HepG2 (cell line): ENCODE results near the gene WDHD1. TPM values are rescaled to one million over a fixed set of nuclear protein-coding genes. Genes with fewer than 3 reads are reported as not detected.

Source experiments
- BORCS8-MEF2B ChIP-seq: sonication (generic); formaldehyde crosslinking; IDR thresholded peaks from 2 replicates; pipeline ENCODE4 v1.8.0; 2022; ENCODE audit warnings: mild to moderate bottlenecking, missing genetic modification reagents
- BRD4 ChIP-seq: sonication (generic); formaldehyde crosslinking; IDR thresholded peaks from 2 replicates; pipeline ENCODE4 v1.4.0; 2020; ENCODE audit warnings: missing genetic modification reagents
- CBX5 ChIP-seq: sonication (generic); formaldehyde crosslinking; IDR thresholded peaks from 2 replicates; pipeline ENCODE4 v1.4.0; 2020; ENCODE audit warnings: missing genetic modification reagents, borderline replicate concordance
- FOXC1 ChIP-seq: sonication (generic); formaldehyde crosslinking; IDR thresholded peaks from 2 replicates; pipeline ENCODE4 v1.8.0; 2022; ENCODE audit warnings: mild to moderate bottlenecking, missing genetic modification reagents, borderline replicate concordance
- GPN1 ChIP-seq: sonication (generic); formaldehyde crosslinking; IDR thresholded peaks from 2 replicates; pipeline ENCODE4 v1.5.1; 2020; ENCODE audit warnings: missing genetic modification reagents, borderline replicate concordance
- HDAC1 ChIP-seq: sonication (generic); formaldehyde crosslinking; IDR thresholded peaks from 2 replicates; pipeline ENCODE4 v1.5.1; 2020; ENCODE audit warnings: mild to moderate bottlenecking, missing genetic modification reagents
- KDM3A ChIP-seq: IDR thresholded peaks from 2 replicates; pipeline ENCODE4 v1.6.1; 2018; ENCODE audit warnings: low read depth, missing compliant biosample characterization
- ZFAT ChIP-seq: sonication (generic); formaldehyde crosslinking; conservative IDR thresholded peaks from 2 replicates; pipeline ENCODE4 v1.8.1; 2023; ENCODE audit warnings: missing genetic modification reagents, inconsistent platforms
- ZNF33A ChIP-seq: sonication (generic); formaldehyde crosslinking; IDR thresholded peaks from 2 replicates; pipeline ENCODE4 v1.5.1; 2020; ENCODE audit warnings: missing genetic modification reagents, mild to moderate bottlenecking, moderate library complexity, borderline replicate concordance
- ZNF468 ChIP-seq: sonication (generic); formaldehyde crosslinking; IDR thresholded peaks from 2 replicates; pipeline ENCODE4 v1.8.0; 2022; ENCODE audit warnings: mild to moderate bottlenecking, moderate library complexity, missing genetic modification reagents
- ZNF567 ChIP-seq: sonication (generic); formaldehyde crosslinking; IDR thresholded peaks from 2 replicates; pipeline ENCODE4 v1.8.1; 2023; ENCODE audit warnings: mild to moderate bottlenecking, missing genetic modification reagents, borderline replicate concordance
- ZNF709 ChIP-seq: sonication (generic); formaldehyde crosslinking; IDR thresholded peaks from 2 replicates; pipeline ENCODE4 v1.5.0; 2020; ENCODE audit warnings: mild to moderate bottlenecking, missing genetic modification reagents
- ZSCAN30 ChIP-seq: sonication (generic); formaldehyde crosslinking; IDR thresholded peaks from 2 replicates; pipeline ENCODE4 v1.5.0; 2020; ENCODE audit warnings: mild to moderate bottlenecking, missing genetic modification reagents
- polyA plus RNA-seq, 8 experiments: library from polyadenylated mRNA; depleted of rRNA in 3 of 8; stranded (reverse) in 7 of 8; unstranded in 1 of 8; fragments of >200 nt; fragmentation: Illumina TruSeq in 4 of 8; extraction: Trizol in 4 of 8; gene quantifications; 2 replicates each; pipeline versions ENCODE4 v1.2.1 to v1.2.3, GENCODE V29; 2011 to 2016; ENCODE audit warnings: low read depth in 4 of 8, missing spikeins in 1 of 8, mixed read lengths in 1 of 8; ENCODE audit not compliant: insufficient read depth in 1 of 8
- total RNA-seq, 5 experiments: library from RNA; depleted of rRNA; stranded (reverse); fragments of >200 nt; fragmentation: Illumina TruSeq; extraction: Trizol; gene quantifications; 2 replicates each; pipeline ENCODE4 v1.2.3, GENCODE V29; 2016; ENCODE audit warnings: low read depth in 1 of 5
- TF ChIP-seq, protein P1 (sequence below): sonication (generic); formaldehyde crosslinking; IDR thresholded peaks from 2 replicates; pipeline ENCODE4 v1.4.0; 2020; ENCODE audit warnings: missing genetic modification reagents
- TF ChIP-seq, protein P2 (sequence below): sonication (generic); formaldehyde crosslinking; IDR thresholded peaks from 2 replicates; pipeline ENCODE4 v1.4.0; 2020; ENCODE audit warnings: missing genetic modification reagents
- TF ChIP-seq, protein P3 (sequence below): sonication (generic); formaldehyde crosslinking; IDR thresholded peaks from 2 replicates; pipeline ENCODE4 v1.4.0; 2020; ENCODE audit warnings: missing genetic modification reagents
- TF ChIP-seq, protein P4 (sequence below): sonication (generic); formaldehyde crosslinking; conservative IDR thresholded peaks from 2 replicates; pipeline ENCODE4 v1.4.0; 2020; ENCODE audit warnings: missing genetic modification reagents

The WDHD1 gene
- total and polyA plus RNA-seq, 2 of the 13 experiments (the other 11 are each of a cell fraction or from before 2014, with no cell fraction given): 5.5 to 27.5 TPM

DNA sequence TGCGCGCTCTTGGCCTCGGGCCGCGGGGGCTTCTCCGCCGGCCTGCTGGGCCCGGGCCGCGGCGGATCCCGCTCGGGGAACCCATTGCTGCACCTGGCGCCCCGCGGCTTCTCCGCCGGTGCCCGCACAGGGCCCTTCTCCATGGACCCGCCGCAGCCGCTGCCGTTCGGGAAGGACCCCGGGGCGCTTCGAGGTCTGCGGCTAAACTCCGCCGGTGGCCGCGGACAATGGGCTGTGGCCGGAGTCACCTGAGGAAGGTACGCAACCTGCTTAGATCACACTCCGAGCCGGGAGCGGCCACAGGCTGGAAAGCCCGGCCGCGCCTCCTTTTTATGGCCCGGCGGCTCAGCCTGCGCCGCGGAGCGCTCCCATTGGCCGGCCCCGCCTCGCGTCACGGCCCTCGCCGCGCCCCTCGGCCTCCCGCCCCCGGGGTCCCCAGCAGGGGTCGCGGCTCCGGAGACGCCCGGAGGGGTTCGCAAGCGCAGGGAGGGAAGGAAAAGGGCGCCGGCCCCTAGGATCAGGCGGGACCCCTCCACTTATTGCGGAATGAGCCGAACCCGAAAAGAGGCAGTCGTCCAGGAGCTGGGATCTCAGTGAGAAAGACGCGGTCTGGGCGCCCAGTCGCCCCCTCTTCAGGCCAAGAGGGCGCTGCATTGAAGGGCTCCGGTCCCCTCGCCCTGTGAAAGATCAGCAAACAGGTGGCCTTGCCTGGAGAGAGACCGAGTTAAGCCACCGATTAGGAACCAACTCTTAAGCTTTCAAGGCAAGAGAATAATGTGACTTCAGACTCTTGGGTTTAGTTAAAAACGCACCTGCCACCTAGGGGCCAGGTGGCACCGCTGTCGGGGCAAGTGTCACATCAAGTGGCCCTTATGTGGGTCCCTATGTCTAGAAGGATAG is 124.1 kb downstream of the WDHD1 start, which contains the start of gene GCH1 (continued):
- TF ChIP-seq, protein P1, sequence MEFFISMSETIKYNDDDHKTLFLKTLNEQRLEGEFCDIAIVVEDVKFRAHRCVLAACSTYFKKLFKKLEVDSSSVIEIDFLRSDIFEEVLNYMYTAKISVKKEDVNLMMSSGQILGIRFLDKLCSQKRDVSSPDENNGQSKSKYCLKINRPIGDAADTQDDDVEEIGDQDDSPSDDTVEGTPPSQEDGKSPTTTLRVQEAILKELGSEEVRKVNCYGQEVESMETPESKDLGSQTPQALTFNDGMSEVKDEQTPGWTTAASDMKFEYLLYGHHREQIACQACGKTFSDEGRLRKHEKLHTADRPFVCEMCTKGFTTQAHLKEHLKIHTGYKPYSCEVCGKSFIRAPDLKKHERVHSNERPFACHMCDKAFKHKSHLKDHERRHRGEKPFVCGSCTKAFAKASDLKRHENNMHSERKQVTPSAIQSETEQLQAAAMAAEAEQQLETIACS: no peak; the same call in 1 of the 2 replicates
- no peak for TF ChIP-seq GPN1 (CRISPR knock-in tag)
- TF ChIP-seq, protein P2, sequence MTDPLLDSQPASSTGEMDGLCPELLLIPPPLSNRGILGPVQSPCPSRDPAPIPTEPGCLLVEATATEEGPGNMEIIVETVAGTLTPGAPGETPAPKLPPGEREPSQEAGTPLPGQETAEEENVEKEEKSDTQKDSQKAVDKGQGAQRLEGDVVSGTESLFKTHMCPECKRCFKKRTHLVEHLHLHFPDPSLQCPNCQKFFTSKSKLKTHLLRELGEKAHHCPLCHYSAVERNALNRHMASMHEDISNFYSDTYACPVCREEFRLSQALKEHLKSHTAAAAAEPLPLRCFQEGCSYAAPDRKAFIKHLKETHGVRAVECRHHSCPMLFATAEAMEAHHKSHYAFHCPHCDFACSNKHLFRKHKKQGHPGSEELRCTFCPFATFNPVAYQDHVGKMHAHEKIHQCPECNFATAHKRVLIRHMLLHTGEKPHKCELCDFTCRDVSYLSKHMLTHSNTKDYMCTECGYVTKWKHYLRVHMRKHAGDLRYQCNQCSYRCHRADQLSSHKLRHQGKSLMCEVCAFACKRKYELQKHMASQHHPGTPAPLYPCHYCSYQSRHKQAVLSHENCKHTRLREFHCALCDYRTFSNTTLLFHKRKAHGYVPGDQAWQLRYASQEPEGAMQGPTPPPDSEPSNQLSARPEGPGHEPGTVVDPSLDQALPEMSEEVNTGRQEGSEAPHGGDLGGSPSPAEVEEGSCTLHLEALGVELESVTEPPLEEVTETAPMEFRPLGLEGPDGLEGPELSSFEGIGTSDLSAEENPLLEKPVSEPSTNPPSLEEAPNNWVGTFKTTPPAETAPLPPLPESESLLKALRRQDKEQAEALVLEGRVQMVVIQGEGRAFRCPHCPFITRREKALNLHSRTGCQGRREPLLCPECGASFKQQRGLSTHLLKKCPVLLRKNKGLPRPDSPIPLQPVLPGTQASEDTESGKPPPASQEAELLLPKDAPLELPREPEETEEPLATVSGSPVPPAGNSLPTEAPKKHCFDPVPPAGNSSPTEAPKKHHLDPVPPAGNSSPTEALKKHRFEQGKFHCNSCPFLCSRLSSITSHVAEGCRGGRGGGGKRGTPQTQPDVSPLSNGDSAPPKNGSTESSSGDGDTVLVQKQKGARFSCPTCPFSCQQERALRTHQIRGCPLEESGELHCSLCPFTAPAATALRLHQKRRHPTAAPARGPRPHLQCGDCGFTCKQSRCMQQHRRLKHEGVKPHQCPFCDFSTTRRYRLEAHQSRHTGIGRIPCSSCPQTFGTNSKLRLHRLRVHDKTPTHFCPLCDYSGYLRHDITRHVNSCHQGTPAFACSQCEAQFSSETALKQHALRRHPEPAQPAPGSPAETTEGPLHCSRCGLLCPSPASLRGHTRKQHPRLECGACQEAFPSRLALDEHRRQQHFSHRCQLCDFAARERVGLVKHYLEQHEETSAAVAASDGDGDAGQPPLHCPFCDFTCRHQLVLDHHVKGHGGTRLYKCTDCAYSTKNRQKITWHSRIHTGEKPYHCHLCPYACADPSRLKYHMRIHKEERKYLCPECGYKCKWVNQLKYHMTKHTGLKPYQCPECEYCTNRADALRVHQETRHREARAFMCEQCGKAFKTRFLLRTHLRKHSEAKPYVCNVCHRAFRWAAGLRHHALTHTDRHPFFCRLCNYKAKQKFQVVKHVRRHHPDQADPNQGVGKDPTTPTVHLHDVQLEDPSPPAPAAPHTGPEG (CRISPR knock-in tag): peak; percentile 49; the same call in 1 of the 2 replicates
- TF ChIP-seq HDAC1 (CRISPR knock-in tag): peak; percentile 58
- peak; percentile 90 for TF ChIP-seq ZNF709 (CRISPR knock-in tag)
- TF ChIP-seq ZSCAN30 (CRISPR knock-in tag): no peak
- TF ChIP-seq KDM3A (CRISPR knock-in tag): 0 out of 2 replicates have a peak, but pooled peaks have one; percentile 8
- no peak for TF ChIP-seq ZFAT (CRISPR knock-in tag)
- TF ChIP-seq CBX5 (CRISPR knock-in tag): no peak; the same call in 1 of the 2 replicates
- TF ChIP-seq ZNF33A: no peak
- no peak for TF ChIP-seq ZNF468
- TF ChIP-seq FOXC1 (CRISPR knock-in tag): no peak
- TF ChIP-seq BORCS8-MEF2B (CRISPR knock-in tag): peak; percentile 48; the same call in 1 of the 2 replicates
- no peak for TF ChIP-seq ZNF567
- TF ChIP-seq BRD4: no peak; the same call in 1 of the 2 replicates
- TF ChIP-seq, protein P3, sequence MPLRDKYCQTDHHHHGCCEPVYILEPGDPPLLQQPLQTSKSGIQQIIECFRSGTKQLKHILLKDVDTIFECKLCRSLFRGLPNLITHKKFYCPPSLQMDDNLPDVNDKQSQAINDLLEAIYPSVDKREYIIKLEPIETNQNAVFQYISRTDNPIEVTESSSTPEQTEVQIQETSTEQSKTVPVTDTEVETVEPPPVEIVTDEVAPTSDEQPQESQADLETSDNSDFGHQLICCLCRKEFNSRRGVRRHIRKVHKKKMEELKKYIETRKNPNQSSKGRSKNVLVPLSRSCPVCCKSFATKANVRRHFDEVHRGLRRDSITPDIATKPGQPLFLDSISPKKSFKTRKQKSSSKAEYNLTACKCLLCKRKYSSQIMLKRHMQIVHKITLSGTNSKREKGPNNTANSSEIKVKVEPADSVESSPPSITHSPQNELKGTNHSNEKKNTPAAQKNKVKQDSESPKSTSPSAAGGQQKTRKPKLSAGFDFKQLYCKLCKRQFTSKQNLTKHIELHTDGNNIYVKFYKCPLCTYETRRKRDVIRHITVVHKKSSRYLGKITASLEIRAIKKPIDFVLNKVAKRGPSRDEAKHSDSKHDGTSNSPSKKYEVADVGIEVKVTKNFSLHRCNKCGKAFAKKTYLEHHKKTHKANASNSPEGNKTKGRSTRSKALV (CRISPR knock-in tag): no peak
- TF ChIP-seq, protein P4, sequence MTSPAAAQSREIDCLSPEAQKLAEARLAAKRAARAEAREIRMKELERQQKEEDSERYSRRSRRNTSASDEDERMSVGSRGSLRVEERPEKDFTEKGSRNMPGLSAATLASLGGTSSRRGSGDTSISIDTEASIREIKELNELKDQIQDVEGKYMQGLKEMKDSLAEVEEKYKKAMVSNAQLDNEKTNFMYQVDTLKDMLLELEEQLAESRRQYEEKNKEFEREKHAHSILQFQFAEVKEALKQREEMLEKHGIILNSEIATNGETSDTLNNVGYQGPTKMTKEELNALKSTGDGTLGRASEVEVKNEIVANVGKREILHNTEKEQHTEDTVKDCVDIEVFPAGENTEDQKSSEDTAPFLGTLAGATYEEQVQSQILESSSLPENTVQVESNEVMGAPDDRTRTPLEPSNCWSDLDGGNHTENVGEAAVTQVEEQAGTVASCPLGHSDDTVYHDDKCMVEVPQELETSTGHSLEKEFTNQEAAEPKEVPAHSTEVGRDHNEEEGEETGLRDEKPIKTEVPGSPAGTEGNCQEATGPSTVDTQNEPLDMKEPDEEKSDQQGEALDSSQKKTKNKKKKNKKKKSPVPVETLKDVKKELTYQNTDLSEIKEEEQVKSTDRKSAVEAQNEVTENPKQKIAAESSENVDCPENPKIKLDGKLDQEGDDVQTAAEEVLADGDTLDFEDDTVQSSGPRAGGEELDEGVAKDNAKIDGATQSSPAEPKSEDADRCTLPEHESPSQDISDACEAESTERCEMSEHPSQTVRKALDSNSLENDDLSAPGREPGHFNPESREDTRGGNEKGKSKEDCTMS (CRISPR knock-in tag): 0 out of 2 replicates have a peak, but pooled peaks have one; percentile 54
